ENCODE results near the gene TASP1.

The TASP1 gene

DNA sequence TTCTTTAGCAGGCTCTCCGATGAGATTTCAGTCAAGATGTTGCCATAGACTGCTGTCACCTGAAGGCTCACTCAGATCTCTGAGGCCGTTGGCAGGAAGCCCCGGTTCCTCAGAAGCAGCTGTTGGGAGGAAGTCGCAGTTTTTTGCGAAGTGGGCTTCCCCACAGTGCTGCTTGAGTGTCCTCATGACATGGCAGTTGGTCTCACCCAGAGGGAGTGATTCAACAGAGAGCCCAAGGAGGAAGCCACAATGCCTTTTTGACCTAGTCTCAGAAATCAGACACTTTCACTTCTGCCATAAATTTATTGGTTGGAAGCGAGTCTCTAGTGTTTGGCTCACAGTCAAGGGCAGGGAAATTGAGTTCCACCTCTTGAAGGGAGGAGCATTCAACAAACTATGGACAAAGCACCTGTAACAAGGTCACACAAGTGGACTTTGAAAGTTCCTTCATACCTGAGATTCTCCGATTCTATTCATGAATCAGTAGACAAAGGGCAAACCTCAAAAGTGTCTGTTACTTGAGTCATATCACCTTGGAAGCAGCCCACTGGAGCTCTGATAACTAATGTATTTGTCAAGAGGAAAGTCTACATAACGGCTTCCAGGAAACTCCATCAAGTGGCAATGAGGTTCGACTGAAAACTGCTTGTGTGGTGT, 208.3 kb downstream of the TASP1 start:
- DNase-seq: no peak

GRCh38 chr20:13428684-13429083, 210.0 kb downstream of the TASP1 start:
- DNase-seq: no peak

DNA sequence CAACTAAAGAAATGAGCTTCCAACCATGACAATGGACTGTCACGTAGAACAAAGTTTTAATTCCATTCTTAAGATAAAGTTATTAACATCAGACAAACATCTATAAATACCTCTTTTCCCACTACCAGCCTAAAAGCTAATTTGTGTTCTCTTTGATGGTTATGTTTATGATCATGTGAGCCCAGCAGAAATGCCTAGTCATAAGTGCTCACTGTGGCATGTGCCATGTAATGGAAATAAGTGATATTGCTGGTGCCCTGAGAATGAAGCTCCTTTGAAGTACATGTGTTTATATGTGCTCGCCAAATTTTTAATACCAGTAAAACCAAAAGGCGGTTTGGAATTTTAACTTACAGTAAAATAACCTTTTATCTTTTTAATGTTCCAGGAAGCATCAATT, 211.9 kb downstream of the TASP1 start:
- no peak for DNase-seq

DNA sequence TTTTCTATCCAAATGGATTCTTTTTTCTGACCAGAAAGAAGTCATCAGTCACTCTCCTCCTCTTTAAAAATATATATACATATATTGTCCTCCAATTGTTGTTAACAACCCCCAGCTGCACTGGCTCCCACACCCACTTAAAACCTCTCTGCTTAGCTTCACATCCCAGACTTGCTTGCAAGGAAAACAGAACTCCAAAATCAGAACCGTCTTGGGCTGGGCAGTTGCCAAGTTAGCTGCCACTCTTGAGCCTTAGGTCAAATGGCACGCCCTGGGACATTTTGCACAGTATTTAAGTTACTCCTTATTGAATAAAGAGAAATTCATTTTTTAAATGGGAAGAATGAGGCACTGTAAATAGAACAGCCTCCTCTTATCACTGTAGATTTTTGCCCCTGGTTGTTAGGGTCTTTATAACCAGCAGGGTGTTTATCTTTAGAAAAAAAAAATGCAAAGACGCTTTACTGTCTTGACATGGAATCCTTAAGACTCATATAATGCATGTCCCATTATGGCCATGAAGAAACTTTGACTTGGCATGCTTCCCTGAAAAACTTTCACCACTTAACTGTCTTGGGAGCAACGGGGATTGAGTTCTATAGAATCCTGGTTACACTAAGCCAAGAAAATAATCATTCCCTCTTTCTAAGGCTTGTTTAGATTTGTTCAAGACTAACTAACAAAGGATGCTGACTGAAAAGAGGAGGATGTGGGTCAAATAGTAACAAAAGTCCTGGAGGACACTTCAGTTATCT, 213.2 kb downstream of the TASP1 start:
- DNase-seq: no peak

- DNase-seq: no peak
These were observed 214.4 kb downstream of the TASP1 start for GRCh38 chr20:13424174-13424833.

DNA sequence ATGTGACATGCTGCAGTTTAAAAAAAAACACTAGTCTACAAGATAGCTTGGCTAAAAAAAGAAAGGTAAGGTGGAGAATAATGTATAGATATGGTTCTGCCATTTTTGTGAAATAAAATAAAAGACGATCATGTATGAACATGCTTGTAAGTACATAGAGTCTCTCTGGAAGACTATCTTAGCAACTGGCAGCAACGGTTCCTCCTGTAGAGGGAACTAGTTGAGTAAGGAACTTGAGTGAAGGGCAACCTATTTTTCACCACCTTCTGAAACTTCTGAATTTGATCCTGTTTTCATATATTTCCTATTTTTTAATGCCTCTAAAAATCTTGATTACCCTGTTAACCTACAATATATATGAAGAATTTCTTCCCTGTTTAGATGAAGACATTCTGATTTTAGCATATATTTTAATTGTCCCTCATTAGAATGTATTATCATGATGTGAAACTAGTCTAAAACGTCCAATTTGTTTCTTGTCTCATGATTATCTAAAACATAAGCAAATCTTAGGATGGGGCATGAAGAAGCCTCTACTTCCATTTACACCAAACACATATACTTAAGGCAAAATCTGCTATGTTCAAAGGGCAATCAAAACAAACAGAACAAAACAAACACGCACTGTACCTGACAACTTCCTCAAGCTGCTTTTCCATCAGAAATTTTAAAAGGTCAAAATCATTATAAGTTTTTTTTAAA, 215.1 kb downstream of the TASP1 start:
- DNase-seq: no peak

DNA sequence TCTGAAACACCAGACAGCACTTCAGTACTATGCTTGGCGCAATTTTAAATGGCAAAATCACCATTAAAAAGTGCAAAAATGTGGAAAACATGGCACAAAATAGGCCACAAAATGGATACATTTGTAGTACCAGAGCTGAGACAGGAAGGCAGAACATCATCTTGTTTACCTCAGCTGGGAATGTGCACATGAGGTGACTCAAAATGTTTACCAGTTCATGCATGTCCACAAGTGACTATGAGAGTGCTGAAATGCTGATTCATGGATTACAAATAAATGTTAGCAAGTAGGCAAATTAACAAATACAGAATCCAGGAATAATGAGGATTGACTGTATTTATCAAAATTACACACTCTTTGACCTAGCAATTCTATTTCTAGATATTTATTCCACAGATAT, 216.1 kb downstream of the TASP1 start:
- no peak for DNase-seq

- DNase-seq: no peak
These were observed 218.1 kb downstream of the TASP1 start for GRCh38 chr20:13420625-13421024.

DNA sequence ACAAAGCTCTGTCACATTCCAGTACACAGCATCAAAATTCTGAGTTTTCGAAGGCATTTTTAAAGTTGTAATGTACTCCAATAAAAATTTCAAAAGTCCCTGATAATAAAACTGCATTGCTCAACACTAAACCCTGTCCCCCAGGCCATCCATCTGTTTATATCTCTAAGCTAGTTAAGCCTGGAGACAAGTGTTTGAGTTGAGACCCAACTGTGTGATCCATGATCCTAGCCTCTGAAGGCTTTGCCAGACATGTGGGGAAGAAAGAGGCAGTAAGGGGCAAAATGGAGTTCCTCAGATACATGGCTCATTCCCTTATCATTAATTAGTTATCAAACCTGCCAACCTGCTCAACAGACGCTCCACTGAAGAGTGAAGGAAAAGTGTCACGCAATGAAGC, 219.3 kb downstream of the TASP1 start:
- DNase-seq: no peak

GRCh38 chr20:13418263-13419229, 220.2 kb downstream of the TASP1 start:
- DNase-seq: no peak

DNA sequence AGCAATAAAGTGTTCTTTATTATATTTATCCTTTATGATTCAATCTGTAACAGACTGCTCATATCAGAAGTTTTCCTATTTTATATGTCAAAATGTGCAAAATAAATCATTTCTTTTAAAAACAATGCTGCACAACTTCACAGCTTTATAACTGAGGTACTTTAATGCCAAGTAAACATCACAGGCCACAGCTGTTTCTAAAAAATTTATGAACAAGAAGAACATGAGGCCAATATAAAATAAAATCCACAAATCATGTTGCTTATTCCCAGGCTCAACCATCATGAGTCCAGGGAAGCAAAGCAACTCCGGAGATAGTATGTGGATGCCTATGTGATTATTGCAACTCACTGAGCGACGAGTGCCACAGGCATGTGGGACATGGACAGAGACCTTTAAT, 222.2 kb downstream of the TASP1 start:
- no peak for DNase-seq

- DNase-seq: no peak
These were observed 225.8 kb downstream of the TASP1 start for GRCh38 chr20:13412806-13413445.

DNA sequence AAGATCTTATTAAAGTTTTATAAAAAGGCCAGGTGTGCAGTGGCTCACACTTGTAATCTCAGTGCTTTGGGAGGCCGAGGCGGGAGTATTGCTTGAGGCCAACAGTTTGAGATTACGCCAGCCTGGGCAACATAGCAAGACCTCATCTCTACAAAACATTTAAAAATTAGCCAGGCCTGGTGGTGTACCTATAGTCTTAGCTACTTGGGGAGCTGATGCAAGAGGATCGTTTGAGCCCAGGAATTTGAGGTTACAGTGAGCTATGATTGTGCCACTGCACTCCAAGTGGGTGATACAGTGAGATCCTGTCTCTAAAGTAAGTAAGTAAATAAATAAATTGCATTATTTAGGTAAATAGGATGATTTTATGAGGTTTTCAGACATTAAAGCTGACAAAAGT, 234.4 kb downstream of the TASP1 start:
- no peak for DNase-seq

DNA sequence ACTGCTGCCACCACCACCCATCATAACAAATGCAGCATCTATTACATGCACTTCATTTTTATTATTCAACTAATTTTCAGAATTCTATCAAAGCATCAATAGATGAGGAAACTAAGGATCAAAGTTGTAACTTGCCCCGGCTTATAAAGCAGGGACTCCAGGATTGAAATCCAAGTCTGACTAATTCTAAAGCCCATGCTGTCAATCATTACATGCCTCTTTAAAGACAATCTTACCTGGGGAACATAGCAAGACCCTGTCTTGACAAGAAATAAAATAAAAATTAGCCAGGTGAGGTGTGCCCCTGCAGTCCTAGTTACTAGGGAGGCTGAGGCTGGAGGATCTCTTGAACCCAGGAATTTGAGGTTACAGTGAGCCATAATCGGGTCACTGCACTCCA, 235.3 kb downstream of the TASP1 start:
- DNase-seq: no peak

DNA sequence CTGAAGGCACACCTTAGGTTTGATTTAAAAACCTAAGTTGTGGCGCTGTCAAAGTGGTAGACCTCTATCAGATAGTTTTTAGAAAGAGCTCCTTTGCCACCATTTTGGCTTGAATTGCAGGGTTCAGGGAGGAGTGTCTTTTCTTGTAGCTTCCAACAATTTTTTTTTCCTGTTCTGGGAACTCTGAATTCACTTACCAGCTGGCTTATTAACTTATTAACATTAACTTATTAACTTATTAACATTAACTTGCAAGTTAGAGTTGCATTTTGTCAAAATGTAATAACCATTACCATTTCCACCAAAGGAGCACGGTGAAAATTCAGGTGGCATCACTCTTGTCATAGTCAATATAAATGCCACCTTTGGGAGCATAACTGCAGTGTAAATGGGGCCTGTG, 235.7 kb downstream of the TASP1 start:
- DNase-seq: no peak

DNA sequence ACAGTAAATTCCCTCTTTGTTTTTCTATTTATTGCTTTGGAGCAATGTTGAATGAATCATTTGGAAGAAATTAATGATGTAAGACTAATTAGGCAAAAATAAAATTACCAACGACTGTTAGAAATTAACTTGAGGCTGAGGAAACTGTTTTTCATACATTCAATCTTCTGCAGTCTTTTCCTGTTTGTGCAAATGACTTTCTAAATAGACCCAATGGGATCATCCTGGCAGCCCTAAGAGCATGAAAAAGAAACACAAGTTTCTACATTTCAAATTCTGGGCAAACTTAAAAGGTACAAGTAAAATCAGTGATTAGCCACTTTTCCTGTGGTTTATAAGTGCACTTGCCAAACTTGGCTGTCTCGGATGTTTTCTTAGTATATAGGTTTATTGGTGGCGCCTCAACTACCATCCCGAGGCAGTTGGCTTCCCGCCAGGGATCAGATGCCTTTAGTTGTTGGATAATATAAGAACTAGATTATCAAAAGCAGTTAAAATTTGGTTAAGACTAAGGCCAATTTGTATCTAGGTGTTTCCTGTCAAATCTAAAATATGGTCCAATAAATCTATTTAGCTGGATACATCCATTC, 236.5 kb downstream of the TASP1 start:
- no peak for DNase-seq

GRCh38 chr20:13401596-13401995, 237.1 kb downstream of the TASP1 start:
- DNase-seq: no peak

DNA sequence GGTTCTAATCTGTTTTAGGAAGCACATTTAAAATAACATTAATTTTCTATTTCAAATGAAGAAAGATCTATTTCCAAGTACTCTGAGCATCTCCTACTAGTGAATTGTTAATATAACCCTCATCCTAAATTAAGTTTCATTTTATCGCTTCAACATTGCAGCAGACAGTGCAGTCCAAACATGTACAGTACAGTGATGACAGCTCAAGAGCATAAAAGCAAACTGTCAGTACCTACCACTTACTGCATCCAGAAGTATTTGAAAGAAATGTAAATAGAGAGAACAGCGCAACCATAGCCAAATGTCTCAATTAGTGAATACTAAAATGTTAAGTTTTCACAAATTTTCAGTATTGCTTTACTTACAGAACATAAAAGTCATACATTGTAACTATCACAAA, 238.3 kb downstream of the TASP1 start:
- no peak for DNase-seq

- no peak for DNase-seq
These were observed 241.4 kb downstream of the TASP1 start for GRCh38 chr20:13397300-13397724.

DNA sequence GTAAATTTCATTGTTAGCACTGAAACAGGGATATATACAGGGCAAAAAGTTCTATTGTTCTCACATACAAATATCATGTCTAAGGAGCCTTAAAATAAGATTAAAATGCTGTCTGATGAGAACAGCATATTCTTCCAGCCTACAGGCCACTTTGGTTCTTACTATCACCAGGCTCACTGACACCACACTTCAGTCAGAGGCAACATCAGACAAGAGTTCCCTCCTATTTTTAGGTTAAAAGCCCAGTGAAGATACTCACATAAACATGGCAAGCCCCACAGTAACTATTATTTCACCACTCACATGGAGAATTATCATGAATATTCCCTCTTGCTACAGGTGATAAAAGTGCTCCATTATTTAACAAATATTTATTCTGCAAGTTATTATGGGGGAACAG, 241.9 kb downstream of the TASP1 start:
- no peak for DNase-seq

DNA sequence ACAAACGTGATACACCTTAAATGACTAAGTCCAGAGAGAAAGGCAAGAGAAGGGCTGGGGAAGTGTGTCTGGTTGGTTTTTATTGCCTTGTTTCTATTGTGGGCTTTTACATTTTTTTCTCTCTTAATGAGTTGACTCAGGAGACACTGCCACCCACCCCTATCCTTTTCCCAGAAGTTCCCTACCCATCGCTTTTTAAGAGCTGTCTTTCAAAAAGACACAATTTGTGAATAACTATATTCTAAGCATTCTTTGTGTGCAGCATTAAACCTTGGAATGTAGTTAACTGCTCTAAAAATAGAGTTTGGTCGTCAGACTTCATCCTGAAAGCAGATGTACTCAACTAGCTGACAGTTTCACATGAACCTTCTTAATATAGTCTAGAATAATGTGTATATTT, 242.7 kb downstream of the TASP1 start:
- no peak for DNase-seq

Measured in activated CD8-positive, alpha-beta memory T cell treated with anti-CD3 and anti-CD28 coated beads for 24 hours (primary cell).